Stimulated activated CD4-positive, alpha-beta T cell treated with anti-CD3 and anti-CD28 coated beads, Interleukin-4, amount 100 ng/mL, for 4 hours (primary cell): ENCODE results near the gene RALGPS1.

ENCODE experiments used
- DNase-seq, 2 experiments: peaks; one replicate each; pipeline ENCODE4 v3.0.0-alpha.2; 2020

Gene RALGPS1

GRCh38 chr9:127180457-127181314 is 266.1 kb downstream of the RALGPS1 start:
- DNase-seq, result no peak

- no peak for DNase-seq
These were observed 266.7 kb downstream of the RALGPS1 start for GRCh38 chr9:127181315-127181580.

- no peak for DNase-seq
These were observed 267.1 kb downstream of the RALGPS1 start for GRCh38 chr9:127181595-127182190.

GRCh38 chr9:127182901-127183746 is 268.5 kb downstream of the RALGPS1 start:
- no peak for DNase-seq

GRCh38 chr9:127183814-127184582 is 269.4 kb downstream of the RALGPS1 start:
- DNase-seq, result no peak

GRCh38 chr9:127184641-127185040 is 270.1 kb downstream of the RALGPS1 start:
- DNase-seq, result no peak

GRCh38 chr9:127185181-127185580 is 270.6 kb downstream of the RALGPS1 start:
- no peak for DNase-seq

GRCh38 chr9:127185931-127186781 is 271.6 kb downstream of the RALGPS1 start:
- no peak for DNase-seq

GRCh38 chr9:127186806-127187205 is 272.2 kb downstream of the RALGPS1 start:
- DNase-seq, result no peak

- no peak for DNase-seq
These were observed 272.8 kb downstream of the RALGPS1 start for GRCh38 chr9:127187231-127187956.

- no peak for DNase-seq
These were observed 273.8 kb downstream of the RALGPS1 start for GRCh38 chr9:127188396-127188795.

- DNase-seq, result no peak
These were observed 275.0 kb downstream of the RALGPS1 start for GRCh38 chr9:127189628-127190027.

GRCh38 chr9:127192744-127193143 is 278.2 kb downstream of the RALGPS1 start:
- DNase-seq, result no peak

- DNase-seq, result no peak
These were observed 278.9 kb downstream of the RALGPS1 start for GRCh38 chr9:127193483-127193882.

- DNase-seq, result no peak
These were observed 280.5 kb downstream of the RALGPS1 start for GRCh38 chr9:127194881-127195713.

- DNase-seq, result no peak
These were observed 281.6 kb downstream of the RALGPS1 start for GRCh38 chr9:127195976-127196825.

GRCh38 chr9:127196826-127197145 is 282.2 kb downstream of the RALGPS1 start:
- DNase-seq, result no peak

GRCh38 chr9:127197186-127197860 is 282.7 kb downstream of the RALGPS1 start:
- no peak for DNase-seq

GRCh38 chr9:127197861-127198430 is 283.4 kb downstream of the RALGPS1 start:
- no peak for DNase-seq
